ENCODE measurements around the gene LIFR.

LIFR gene

GRCh38 chr5:38448568-38449350 lies 107.7 kb downstream of the LIFR start:
- Histone ChIP-seq H3K4me2 (ENCODE audit: low read depth, low read length, poor library complexity, severe bottlenecking) (no peak overlapping the region), H4K20me1 (ENCODE audit: insufficient read depth, low read length, poor library complexity, severe bottlenecking) (no peaks in the 10 kb centered on the region), H2AFZ (ENCODE audit: low read length) (no peak overlapping the region), H3K9me3 (ENCODE audit: insufficient read depth, low read depth, low read length) (no peaks in the 10 kb centered on the region), H3K36me3 (ENCODE audit: insufficient read depth, low read length) (no peaks in the 10 kb centered on the region), H3K79me2 (ENCODE audit: insufficient read depth, low read length) (no peaks in the 10 kb centered on the region), H3K9me2 (replicated peaks; ENCODE audit: low read depth, low read length) (no peaks in the 10 kb centered on the region), H3F3A (ENCODE audit: low read depth) (no peaks in the 10 kb centered on the region), H3K9ac (ENCODE audit: low read depth, low read length, poor library complexity, severe bottlenecking) (no peak overlapping the region), H3K4me1 (ENCODE audit: insufficient read depth, low read length, poor library complexity, severe bottlenecking) (peaks cover 2% of the 10 kb centered on the region), H3K27me3 (ENCODE audit: insufficient read depth, low read length, poor library complexity, severe bottlenecking) (peaks cover 86% of the 10 kb centered on the region), H3K4me3 (ENCODE audit: low read length, poor library complexity, severe bottlenecking) (no peak overlapping the region)
- no peak for TF ChIP-seq CTCF (conservative IDR thresholded peaks at IDR 0.05; ENCODE audit: low read length)
- no peak for TF ChIP-seq EZH2phosphoT487 (IDR thresholded peaks at IDR 0.05; ENCODE audit: borderline replicate concordance)

- no peak overlapping the region for H3K9ac ChIP-seq (ENCODE audit: low read depth, low read length, poor library complexity, severe bottlenecking)
- no peaks in the 10 kb centered on the region for H3K9me3 ChIP-seq (ENCODE audit: insufficient read depth, low read depth, low read length)
- no peak overlapping the region for H3K4me2 ChIP-seq (ENCODE audit: low read depth, low read length, poor library complexity, severe bottlenecking)
- no peak overlapping the region for H3K4me3 ChIP-seq (ENCODE audit: low read length, poor library complexity, severe bottlenecking)
- no peaks in the 10 kb centered on the region for H3K79me2 ChIP-seq (ENCODE audit: insufficient read depth, low read length)
- H4K20me1 ChIP-seq (ENCODE audit: insufficient read depth, low read length, poor library complexity, severe bottlenecking) = no peaks in the 10 kb centered on the region
- H3K4me1 ChIP-seq (ENCODE audit: insufficient read depth, low read length, poor library complexity, severe bottlenecking) = no peaks in the 10 kb centered on the region
- H3K36me3 ChIP-seq (ENCODE audit: insufficient read depth, low read length) = no peaks in the 10 kb centered on the region
- TF ChIP-seq CTCF (conservative IDR thresholded peaks at IDR 0.05; ENCODE audit: low read length) (no peak), EZH2phosphoT487 (IDR thresholded peaks at IDR 0.05; ENCODE audit: borderline replicate concordance) (no peak)
- H3K9me2 ChIP-seq (replicated peaks; ENCODE audit: low read depth, low read length) = no peaks in the 10 kb centered on the region
- no peak overlapping the region for H2AFZ ChIP-seq (ENCODE audit: low read length)
- peaks cover 82% of the 10 kb centered on the region for H3K27me3 ChIP-seq (ENCODE audit: insufficient read depth, low read length, poor library complexity, severe bottlenecking)
- H3F3A ChIP-seq (ENCODE audit: low read depth) = no peaks in the 10 kb centered on the region
Observed at GRCh38 chr5:38447786-38448185, 108.7 kb downstream of the LIFR start.

GRCh38 chr5:38447056-38447455 lies 109.4 kb downstream of the LIFR start:
- no peaks in the 10 kb centered on the region for H3K4me1 ChIP-seq (ENCODE audit: insufficient read depth, low read length, poor library complexity, severe bottlenecking)
- H4K20me1 ChIP-seq (ENCODE audit: insufficient read depth, low read length, poor library complexity, severe bottlenecking) = no peaks in the 10 kb centered on the region
- H2AFZ ChIP-seq (ENCODE audit: low read length) = no peak overlapping the region
- H3K9ac ChIP-seq (ENCODE audit: low read depth, low read length, poor library complexity, severe bottlenecking) = no peak overlapping the region
- no peaks in the 10 kb centered on the region for H3K79me2 ChIP-seq (ENCODE audit: insufficient read depth, low read length)
- TF ChIP-seq EZH2phosphoT487 (IDR thresholded peaks at IDR 0.05; ENCODE audit: borderline replicate concordance) (no peak), CTCF (conservative IDR thresholded peaks at IDR 0.05; ENCODE audit: low read length) (no peak)
- no peak overlapping the region for H3K4me2 ChIP-seq (ENCODE audit: low read depth, low read length, poor library complexity, severe bottlenecking)
- no peaks in the 10 kb centered on the region for H3K9me3 ChIP-seq (ENCODE audit: insufficient read depth, low read depth, low read length)
- H3K36me3 ChIP-seq (ENCODE audit: insufficient read depth, low read length) = no peaks in the 10 kb centered on the region
- H3K27me3 ChIP-seq (ENCODE audit: insufficient read depth, low read length, poor library complexity, severe bottlenecking) = peaks cover 74% of the 10 kb centered on the region
- no peaks in the 10 kb centered on the region for H3F3A ChIP-seq (ENCODE audit: low read depth)
- no peaks in the 10 kb centered on the region for H3K9me2 ChIP-seq (replicated peaks; ENCODE audit: low read depth, low read length)
- no peak overlapping the region for H3K4me3 ChIP-seq (ENCODE audit: low read length, poor library complexity, severe bottlenecking)

All from Loucy (cell line).